K562 (cell line): ENCODE measurements around the gene CYB5RL. TPM values are rescaled to one million over a fixed set of nuclear protein-coding genes. Genes with fewer than 3 reads are reported as not detected.

Source experiments
- BDP1 ChIP-seq: IDR thresholded peaks from 3 replicates; pipeline ENCODE4 v1.6.1; 2011; ENCODE audit not compliant: insufficient read length, insufficient read depth
- FOXK2 ChIP-seq, 2 experiments: fragments of 450-650 bp; IDR thresholded peaks in 1 of 2; conservative IDR thresholded peaks in 1 of 2; 2 replicates each; pipeline ENCODE4 v1.6.1; 2016; ENCODE audit warnings: low read depth in 2 of 2, mild to moderate bottlenecking in 1 of 2
- HMGXB4 ChIP-seq: sonication (generic); formaldehyde crosslinking; IDR thresholded peaks from 2 replicates; pipeline ENCODE4 v1.8.1; 2023; ENCODE audit warnings: mild to moderate bottlenecking, missing genetic modification reagents
- HNRNPL ChIP-seq: fragments of 200-400 bp; formaldehyde crosslinking; IDR thresholded peaks from 2 replicates; pipeline ENCODE4 v1.6.1; 2017; ENCODE audit warnings: low read depth, mild to moderate bottlenecking, low read length
- PHB ChIP-seq: fragments of 250-450 bp; sonication (Bioruptor Pico); IDR thresholded peaks from 2 replicates; pipeline ENCODE4 v1.5.0; 2021
- PHF21A ChIP-seq: fragments of 450-650 bp; IDR thresholded peaks from 2 replicates; pipeline ENCODE4 v1.6.1; 2017; ENCODE audit warnings: low read depth, borderline replicate concordance
- PTRF ChIP-seq: fragments of 450-650 bp; IDR thresholded peaks from 2 replicates; pipeline ENCODE4 v1.6.1; 2016; ENCODE audit warnings: mild to moderate bottlenecking, missing genetic modification characterization, missing compliant biosample characterization
- RBM22 ChIP-seq: fragments of 200-400 bp; formaldehyde crosslinking; IDR thresholded peaks from 2 replicates; pipeline ENCODE4 v1.6.1; 2018; ENCODE audit warnings: low read length, low read depth; ENCODE audit not compliant: poor library complexity, severe bottlenecking
- RHOXF2B ChIP-seq: fragments of 250-450 bp; sonication (Bioruptor Pico); conservative IDR thresholded peaks from 2 replicates; pipeline ENCODE4 v1.5.1; 2021
- SMAD3 ChIP-seq: fragments of 450-650 bp; formaldehyde crosslinking; conservative IDR thresholded peaks from 2 replicates; pipeline ENCODE4 v1.4.0; 2020; ENCODE audit warnings: mild to moderate bottlenecking
- SP1 ChIP-seq: sonication (generic); formaldehyde crosslinking; IDR thresholded peaks from 2 replicates; pipeline ENCODE4 v1.8.1; 2022; ENCODE audit warnings: mild to moderate bottlenecking, missing genetic modification reagents
- SPI1 ChIP-seq: IDR thresholded peaks from 2 replicates; pipeline ENCODE4 v1.6.1; 2011; ENCODE audit warnings: low read depth, low read length, control low read depth, borderline replicate concordance
- USF2 ChIP-seq: sonication (generic); formaldehyde crosslinking; IDR thresholded peaks from 2 replicates; pipeline ENCODE4 v1.5.0; 2020; ENCODE audit warnings: missing genetic modification reagents
- ZFP1 ChIP-seq: fragments of 450-650 bp; formaldehyde crosslinking; IDR thresholded peaks from 2 replicates; pipeline ENCODE4 v1.4.0; 2020; ENCODE audit warnings: mild to moderate bottlenecking, mixed read lengths
- ZNF134 ChIP-seq: fragments of 250-450 bp; sonication (Bioruptor Pico); conservative IDR thresholded peaks from 2 replicates; pipeline ENCODE4 v1.4.0; 2020
- ZNF175 ChIP-seq: fragments of 200-800 bp; sonication (Bioruptor generic); IDR thresholded peaks from 2 replicates; pipeline ENCODE4 v1.6.1; 2016; ENCODE audit warnings: low read depth, mild to moderate bottlenecking, missing genetic modification characterization, missing compliant biosample characterization
- polyA plus RNA-seq, 8 experiments: library from polyadenylated mRNA; depleted of rRNA in 4 of 8; stranded (reverse) in 5 of 8; unstranded in 3 of 8; fragments of >200 nt; fragmentation: Nextera tagmentation in 2 of 8; fragmentation: Illumina TruSeq in 1 of 8; extraction: Ambion mirVana in 2 of 8; extraction: Trizol in 1 of 8; gene quantifications; 2 replicates each; pipeline versions ENCODE4 v1.2.1 to v1.2.3, GENCODE V29; 2011 to 2014; ENCODE audit warnings: inconsistent platforms in 1 of 8, missing spikeins in 1 of 8
- total RNA-seq, 7 experiments: library from RNA; depleted of rRNA in 6 of 7; stranded (reverse); fragments of >200 nt in 6 of 7; fragmentation: Illumina TruSeq in 2 of 7; extraction: Trizol in 2 of 7; gene quantifications; 2 replicates each; pipeline versions ENCODE4 v1.2.1 to v1.2.3, GENCODE V29; 2011 to 2021; ENCODE audit warnings: low replicate concordance in 1 of 7
- TF ChIP-seq, protein P1 (sequence below), 2 experiments: fragments of 450-650 bp in 1 of 2; IDR thresholded peaks; 2 replicates each; pipeline ENCODE4 v1.6.1; 2011 to 2017; ENCODE audit warnings: low read depth in 2 of 2, antibody characterized with exemption in 1 of 2, borderline replicate concordance in 1 of 2, low read length in 1 of 2, mild to moderate bottlenecking in 1 of 2, mixed read lengths in 1 of 2; ENCODE audit not compliant: control insufficient read depth in 1 of 2
- TF ChIP-seq, protein P2 (sequence below): conservative IDR thresholded peaks from 2 replicates; pipeline ENCODE4 v1.6.1; 2011; ENCODE audit warnings: low read depth, mild to moderate bottlenecking, low read length; ENCODE audit not compliant: control insufficient read depth

The CYB5RL gene
- total and polyA plus RNA-seq, 9 of the 15 experiments (the other 6 are each of a cell fraction or from before 2014, with no cell fraction given), result 7.9 to 18.0 (median 11.2) TPM

- TF ChIP-seq HMGXB4 (no peak), ZFP1 (no peak), RBM22 (peak; percentile 60), SP1 (peak; percentile 75; the same call in 1 of the 2 replicates), PHB (peak; percentile 69; the same call in 1 of the 2 replicates), PHF21A (no peak), SPI1 (peak; percentile 81), PTRF (tag) (no peak), ZNF134 (CRISPR knock-in tag) (0 out of 2 replicates have a peak, but pooled peaks have one; percentile 18), ZNF175 (CRISPR knock-in tag) (no peak), BDP1 (no peak), HNRNPL (no peak), FOXK2 (conservative IDR thresholded peaks at IDR 0.05 in 1 of 2, IDR thresholded peaks at IDR 0.05 in 1 of 2; ENCODE audit: low read depth in 2 of 2) (peak; percentile 84 to 90), USF2 (peak; percentile 74), RHOXF2B (CRISPR knock-in tag) (no peak), SMAD3 (CRISPR knock-in tag) (no peak)
- TF ChIP-seq, protein P1, sequence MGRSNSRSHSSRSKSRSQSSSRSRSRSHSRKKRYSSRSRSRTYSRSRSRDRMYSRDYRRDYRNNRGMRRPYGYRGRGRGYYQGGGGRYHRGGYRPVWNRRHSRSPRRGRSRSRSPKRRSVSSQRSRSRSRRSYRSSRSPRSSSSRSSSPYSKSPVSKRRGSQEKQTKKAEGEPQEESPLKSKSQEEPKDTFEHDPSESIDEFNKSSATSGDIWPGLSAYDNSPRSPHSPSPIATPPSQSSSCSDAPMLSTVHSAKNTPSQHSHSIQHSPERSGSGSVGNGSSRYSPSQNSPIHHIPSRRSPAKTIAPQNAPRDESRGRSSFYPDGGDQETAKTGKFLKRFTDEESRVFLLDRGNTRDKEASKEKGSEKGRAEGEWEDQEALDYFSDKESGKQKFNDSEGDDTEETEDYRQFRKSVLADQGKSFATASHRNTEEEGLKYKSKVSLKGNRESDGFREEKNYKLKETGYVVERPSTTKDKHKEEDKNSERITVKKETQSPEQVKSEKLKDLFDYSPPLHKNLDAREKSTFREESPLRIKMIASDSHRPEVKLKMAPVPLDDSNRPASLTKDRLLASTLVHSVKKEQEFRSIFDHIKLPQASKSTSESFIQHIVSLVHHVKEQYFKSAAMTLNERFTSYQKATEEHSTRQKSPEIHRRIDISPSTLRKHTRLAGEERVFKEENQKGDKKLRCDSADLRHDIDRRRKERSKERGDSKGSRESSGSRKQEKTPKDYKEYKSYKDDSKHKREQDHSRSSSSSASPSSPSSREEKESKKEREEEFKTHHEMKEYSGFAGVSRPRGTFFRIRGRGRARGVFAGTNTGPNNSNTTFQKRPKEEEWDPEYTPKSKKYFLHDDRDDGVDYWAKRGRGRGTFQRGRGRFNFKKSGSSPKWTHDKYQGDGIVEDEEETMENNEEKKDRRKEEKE (IDR thresholded peaks at IDR 0.05; ENCODE audit: borderline replicate concordance in 1 of 2, control insufficient read depth in 1 of 2, low read depth in 2 of 2, low read length in 1 of 2), result no peak
- TF ChIP-seq, protein P2, sequence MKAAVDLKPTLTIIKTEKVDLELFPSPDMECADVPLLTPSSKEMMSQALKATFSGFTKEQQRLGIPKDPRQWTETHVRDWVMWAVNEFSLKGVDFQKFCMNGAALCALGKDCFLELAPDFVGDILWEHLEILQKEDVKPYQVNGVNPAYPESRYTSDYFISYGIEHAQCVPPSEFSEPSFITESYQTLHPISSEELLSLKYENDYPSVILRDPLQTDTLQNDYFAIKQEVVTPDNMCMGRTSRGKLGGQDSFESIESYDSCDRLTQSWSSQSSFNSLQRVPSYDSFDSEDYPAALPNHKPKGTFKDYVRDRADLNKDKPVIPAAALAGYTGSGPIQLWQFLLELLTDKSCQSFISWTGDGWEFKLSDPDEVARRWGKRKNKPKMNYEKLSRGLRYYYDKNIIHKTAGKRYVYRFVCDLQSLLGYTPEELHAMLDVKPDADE, result peak; percentile 48; the same call in 1 of the 2 replicates
Observed at GRCh38 chr1:54199765-54200518, at the start of gene CYB5RL, which contains the start of gene MRPL37 (continued).
